H1 (cell line): ENCODE measurements around the gene ALDH1B1.

ENCODE experiments used
- ASH2L ChIP-seq: fragments of 200-600, 300-600 bp; sonication (generic); IDR thresholded peaks from one replicate; pipeline ENCODE4 v1.7.1; 2017; ENCODE audit warnings: low read length
- EZH2 ChIP-seq: fragments of 200-600 bp; sonication (generic); IDR thresholded peaks from 2 replicates; pipeline ENCODE4 v1.7.1; 2012; ENCODE audit warnings: low read depth, mild to moderate bottlenecking, moderate library complexity, low read length, inconsistent platforms; ENCODE audit not compliant: severe bottlenecking
- GABPA ChIP-seq: IDR thresholded peaks from 2 replicates; pipeline ENCODE4 v1.6.1; 2011; ENCODE audit warnings: mild to moderate bottlenecking, low read length, moderate library complexity, borderline replicate concordance; ENCODE audit not compliant: insufficient read depth
- JUN ChIP-seq: IDR thresholded peaks from 2 replicates; pipeline ENCODE4 v1.6.1; 2011; ENCODE audit warnings: low read depth, mild to moderate bottlenecking, improper control_type of control experiment, low read length
- POLR2AphosphoS5 ChIP-seq: IDR thresholded peaks from 2 replicates; pipeline ENCODE4 v1.6.1; 2011; ENCODE audit warnings: low read depth, low read length
- RAD21 ChIP-seq, 2 experiments: IDR thresholded peaks in 1 of 2; conservative IDR thresholded peaks in 1 of 2; 2 replicates each; pipeline ENCODE4 v1.6.1; 2011; ENCODE audit warnings: low read depth in 2 of 2, low read length in 2 of 2, improper control_type of control experiment in 1 of 2, inconsistent platforms in 1 of 2, mild to moderate bottlenecking in 1 of 2, moderate library complexity in 1 of 2
- SAP30 ChIP-seq: fragments of 300-600 bp; sonication (generic); IDR thresholded peaks from 2 replicates; pipeline ENCODE4 v1.7.1; 2012; ENCODE audit warnings: low read length, moderate library complexity, mild to moderate bottlenecking, inconsistent platforms; ENCODE audit not compliant: insufficient read depth, insufficient replicate concordance
- SIN3A ChIP-seq, 2 experiments: IDR thresholded peaks in 1 of 2; conservative IDR thresholded peaks in 1 of 2; 2 replicates each; pipeline ENCODE4 v1.6.1; 2011 to 2012; ENCODE audit warnings: low read length in 2 of 2, improper control_type of control experiment in 1 of 2, low read depth in 1 of 2, mild to moderate bottlenecking in 1 of 2
- SIRT6 ChIP-seq: IDR thresholded peaks from one replicate; pipeline ENCODE4 v1.7.1; 2012; ENCODE audit warnings: low read length, inconsistent platforms
- TBP ChIP-seq: IDR thresholded peaks from 2 replicates; pipeline ENCODE4 v1.6.1; 2011; ENCODE audit warnings: low read depth, low read length, improper control_type of control experiment
- YY1 ChIP-seq: IDR thresholded peaks from 2 replicates; pipeline ENCODE4 v1.6.1; 2011; ENCODE audit warnings: low read depth, mild to moderate bottlenecking, low read length
- TF ChIP-seq, protein P1 (sequence below), 3 experiments: IDR thresholded peaks; 1 replicate in 2 of 3; 2 replicates in 1 of 3; pipeline versions ENCODE4 v1.5.1 to v1.6.1; 2011; ENCODE audit warnings: low read length in 3 of 3, mild to moderate bottlenecking in 3 of 3, inconsistent platforms in 2 of 3, low read depth in 1 of 3, moderate library complexity in 1 of 3; ENCODE audit not compliant: insufficient read depth in 1 of 3; ENCODE audit errors: control extremely low read depth in 1 of 3
- TF ChIP-seq, protein P2 (sequence below): IDR thresholded peaks from 2 replicates; pipeline ENCODE4 v1.6.1; 2012; ENCODE audit warnings: low read length, inconsistent platforms
- TF ChIP-seq, protein P3 (sequence below): IDR thresholded peaks from 2 replicates; pipeline ENCODE4 v1.6.1; 2012; ENCODE audit warnings: inconsistent platforms

DNA sequence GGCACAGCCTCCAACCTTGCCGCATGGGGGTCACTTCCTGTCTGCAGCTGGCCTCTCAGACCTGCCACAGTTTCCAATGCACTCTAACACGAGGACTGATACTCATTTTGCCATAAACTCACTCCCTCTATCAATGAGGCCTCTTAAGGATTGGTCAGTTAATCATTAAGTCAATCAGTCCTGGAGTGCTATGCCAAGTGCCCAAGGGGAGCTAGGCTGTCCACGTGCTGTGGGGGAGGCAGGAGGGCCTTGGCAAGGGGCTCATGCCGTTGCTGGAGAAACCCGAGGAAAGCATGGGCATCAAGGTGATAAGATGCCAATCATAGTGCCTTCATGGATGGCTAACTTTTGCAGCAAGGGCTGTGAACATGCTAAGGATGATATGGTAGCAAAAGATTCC is 1.7 kb upstream of the ALDH1B1 start:
- TF ChIP-seq, protein P1, sequence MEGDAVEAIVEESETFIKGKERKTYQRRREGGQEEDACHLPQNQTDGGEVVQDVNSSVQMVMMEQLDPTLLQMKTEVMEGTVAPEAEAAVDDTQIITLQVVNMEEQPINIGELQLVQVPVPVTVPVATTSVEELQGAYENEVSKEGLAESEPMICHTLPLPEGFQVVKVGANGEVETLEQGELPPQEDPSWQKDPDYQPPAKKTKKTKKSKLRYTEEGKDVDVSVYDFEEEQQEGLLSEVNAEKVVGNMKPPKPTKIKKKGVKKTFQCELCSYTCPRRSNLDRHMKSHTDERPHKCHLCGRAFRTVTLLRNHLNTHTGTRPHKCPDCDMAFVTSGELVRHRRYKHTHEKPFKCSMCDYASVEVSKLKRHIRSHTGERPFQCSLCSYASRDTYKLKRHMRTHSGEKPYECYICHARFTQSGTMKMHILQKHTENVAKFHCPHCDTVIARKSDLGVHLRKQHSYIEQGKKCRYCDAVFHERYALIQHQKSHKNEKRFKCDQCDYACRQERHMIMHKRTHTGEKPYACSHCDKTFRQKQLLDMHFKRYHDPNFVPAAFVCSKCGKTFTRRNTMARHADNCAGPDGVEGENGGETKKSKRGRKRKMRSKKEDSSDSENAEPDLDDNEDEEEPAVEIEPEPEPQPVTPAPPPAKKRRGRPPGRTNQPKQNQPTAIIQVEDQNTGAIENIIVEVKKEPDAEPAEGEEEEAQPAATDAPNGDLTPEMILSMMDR (IDR thresholded peaks at IDR 0.05; ENCODE audit: control extremely low read depth in 1 of 3, insufficient read depth in 1 of 3, low read depth in 1 of 3, low read length in 3 of 3), result no peak
- no peak for TF ChIP-seq SIRT6
- no peak for TF ChIP-seq TBP
- TF ChIP-seq RAD21 (IDR thresholded peaks at IDR 0.05 in 1 of 2, conservative IDR thresholded peaks at IDR 0.05 in 1 of 2; ENCODE audit: low read depth in 2 of 2, low read length in 2 of 2), result no peak
- no peak for TF ChIP-seq JUN
- TF ChIP-seq SIN3A (conservative IDR thresholded peaks at IDR 0.05 in 1 of 2, IDR thresholded peaks at IDR 0.05 in 1 of 2; ENCODE audit: low read depth in 1 of 2, low read length in 2 of 2), result no peak
- no peak for TF ChIP-seq GABPA
- TF ChIP-seq YY1, result no peak
- TF ChIP-seq POLR2AphosphoS5, result no peak
- no peak for TF ChIP-seq EZH2
- TF ChIP-seq SAP30, result no peak
- TF ChIP-seq, protein P2, sequence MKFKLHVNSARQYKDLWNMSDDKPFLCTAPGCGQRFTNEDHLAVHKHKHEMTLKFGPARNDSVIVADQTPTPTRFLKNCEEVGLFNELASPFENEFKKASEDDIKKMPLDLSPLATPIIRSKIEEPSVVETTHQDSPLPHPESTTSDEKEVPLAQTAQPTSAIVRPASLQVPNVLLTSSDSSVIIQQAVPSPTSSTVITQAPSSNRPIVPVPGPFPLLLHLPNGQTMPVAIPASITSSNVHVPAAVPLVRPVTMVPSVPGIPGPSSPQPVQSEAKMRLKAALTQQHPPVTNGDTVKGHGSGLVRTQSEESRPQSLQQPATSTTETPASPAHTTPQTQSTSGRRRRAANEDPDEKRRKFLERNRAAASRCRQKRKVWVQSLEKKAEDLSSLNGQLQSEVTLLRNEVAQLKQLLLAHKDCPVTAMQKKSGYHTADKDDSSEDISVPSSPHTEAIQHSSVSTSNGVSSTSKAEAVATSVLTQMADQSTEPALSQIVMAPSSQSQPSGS, result no peak
- TF ChIP-seq ASH2L, result no peak
- TF ChIP-seq, protein P3, sequence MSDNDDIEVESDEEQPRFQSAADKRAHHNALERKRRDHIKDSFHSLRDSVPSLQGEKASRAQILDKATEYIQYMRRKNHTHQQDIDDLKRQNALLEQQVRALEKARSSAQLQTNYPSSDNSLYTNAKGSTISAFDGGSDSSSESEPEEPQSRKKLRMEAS, result no peak
